HepG2 (cell line): Measurements from ENCODE around the gene JSRP1. TPM values are rescaled to one million over a fixed set of nuclear protein-coding genes. Genes with fewer than 3 reads are reported as not detected.

Source experiments
- ARID5B ChIP-seq: IDR thresholded peaks from 2 replicates; pipeline ENCODE4 v1.4.0; 2020; ENCODE audit warnings: mild to moderate bottlenecking, missing genetic modification reagents
- BATF2 ChIP-seq: sonication (generic); formaldehyde crosslinking; IDR thresholded peaks from 2 replicates; pipeline ENCODE4 v1.8.0; 2022; ENCODE audit warnings: mild to moderate bottlenecking, missing genetic modification reagents, moderate library complexity
- FOXP4 ChIP-seq: sonication (generic); formaldehyde crosslinking; IDR thresholded peaks from 2 replicates; pipeline ENCODE4 v1.4.0; 2020; ENCODE audit warnings: missing genetic modification reagents
- GTF3A ChIP-seq: sonication (generic); formaldehyde crosslinking; conservative IDR thresholded peaks from 2 replicates; pipeline ENCODE4 v1.4.0; 2020; ENCODE audit warnings: mild to moderate bottlenecking, missing genetic modification reagents
- HDAC2 ChIP-seq: sonication (generic); formaldehyde crosslinking; IDR thresholded peaks from 2 replicates; pipeline ENCODE4 v1.4.0; 2020; ENCODE audit warnings: missing genetic modification reagents
- HNRNPL ChIP-seq: fragments of 200-400 bp; formaldehyde crosslinking; IDR thresholded peaks from 2 replicates; pipeline ENCODE4 v1.6.1; 2017; ENCODE audit warnings: mild to moderate bottlenecking, low read depth, low read length
- IKZF4 ChIP-seq: sonication (generic); formaldehyde crosslinking; IDR thresholded peaks from 2 replicates; pipeline ENCODE4 v1.5.1; 2020; ENCODE audit warnings: borderline replicate concordance, mild to moderate bottlenecking, low read depth, missing genetic modification reagents; ENCODE audit errors: not compliant biosample characterization
- MED1 ChIP-seq: sonication (generic); formaldehyde crosslinking; IDR thresholded peaks from 2 replicates; pipeline ENCODE4 v1.4.0; 2020; ENCODE audit warnings: missing genetic modification reagents
- MZF1 ChIP-seq: sonication (generic); formaldehyde crosslinking; IDR thresholded peaks from 2 replicates; pipeline ENCODE4 v1.8.1; 2023; ENCODE audit warnings: mild to moderate bottlenecking, missing genetic modification reagents, borderline replicate concordance
- NCOR1 ChIP-seq: fragments of 200-600 bp; sonication (generic); IDR thresholded peaks from 2 replicates; pipeline ENCODE4 v1.7.0; 2017; ENCODE audit warnings: antibody characterized with exemption, low read length, borderline replicate concordance
- SIN3A ChIP-seq: IDR thresholded peaks from 2 replicates; pipeline ENCODE4 v1.6.1; 2011; ENCODE audit warnings: low read depth, mild to moderate bottlenecking, control low read depth, low read length, borderline replicate concordance
- ZNF574 ChIP-seq: sonication (generic); formaldehyde crosslinking; IDR thresholded peaks from 2 replicates; pipeline ENCODE4 v1.4.0; 2020; ENCODE audit warnings: missing genetic modification reagents
- ZNF674 ChIP-seq: sonication (generic); formaldehyde crosslinking; IDR thresholded peaks from 2 replicates; pipeline ENCODE4 v1.5.0; 2020; ENCODE audit warnings: low read depth, mild to moderate bottlenecking, missing genetic modification reagents
- ZNF788 ChIP-seq: sonication (generic); formaldehyde crosslinking; IDR thresholded peaks from 2 replicates; pipeline ENCODE4 v1.5.0; 2020; ENCODE audit warnings: mild to moderate bottlenecking, missing genetic modification reagents, borderline replicate concordance
- ZXDC ChIP-seq: sonication (generic); formaldehyde crosslinking; IDR thresholded peaks from 2 replicates; pipeline ENCODE4 v1.5.0; 2020; ENCODE audit warnings: mild to moderate bottlenecking, missing genetic modification reagents
- polyA plus RNA-seq, 8 experiments: library from polyadenylated mRNA; depleted of rRNA in 3 of 8; stranded (reverse) in 7 of 8; unstranded in 1 of 8; fragments of >200 nt; fragmentation: Illumina TruSeq in 4 of 8; extraction: Trizol in 4 of 8; gene quantifications; 2 replicates each; pipeline versions ENCODE4 v1.2.1 to v1.2.3, GENCODE V29; 2011 to 2016; ENCODE audit warnings: low read depth in 4 of 8, missing spikeins in 1 of 8, mixed read lengths in 1 of 8; ENCODE audit not compliant: insufficient read depth in 1 of 8
- total RNA-seq, 5 experiments: library from RNA; depleted of rRNA; stranded (reverse); fragments of >200 nt; fragmentation: Illumina TruSeq; extraction: Trizol; gene quantifications; 2 replicates each; pipeline ENCODE4 v1.2.3, GENCODE V29; 2016; ENCODE audit warnings: low read depth in 1 of 5

JSRP1 gene
- total and polyA plus RNA-seq, 2 of the 13 experiments (the other 11 are each of a cell fraction or from before 2014, with no cell fraction given) = 0.16 to 0.38 TPM

GRCh38 chr19:2235381-2236063 lies 20.7 kb downstream of the JSRP1 start (continued):
- TF ChIP-seq ZNF574 (CRISPR knock-in tag) (peak; percentile 12; the same call in 1 of the 2 replicates), IKZF4 (CRISPR knock-in tag) (peak; percentile 11), MED1 (CRISPR knock-in tag) (peak; percentile 32; the same call in 1 of the 2 replicates), SIN3A (peak; percentile 32; the same call in 1 of the 2 replicates), ARID5B (CRISPR knock-in tag) (peak; percentile 44), GTF3A (CRISPR knock-in tag) (no peak), ZNF674 (CRISPR knock-in tag) (no peak), ZXDC (0 out of 2 replicates have a peak, but pooled peaks have one; percentile 58), HDAC2 (CRISPR knock-in tag) (peak; percentile 48; the same call in 1 of the 2 replicates), ZNF788 (CRISPR knock-in tag) (0 out of 2 replicates have a peak, but pooled peaks have one; percentile 22), HNRNPL (peak; percentile 66; the same call in 1 of the 2 replicates), MZF1 (CRISPR knock-in tag) (0 out of 2 replicates have a peak, but pooled peaks have one; percentile 28), FOXP4 (0 out of 2 replicates have a peak, but pooled peaks have one; percentile 17), BATF2 (CRISPR knock-in tag) (0 out of 2 replicates have a peak, but pooled peaks have one; percentile 27), NCOR1 (peak; percentile 85)
